ENCODE measurements around the gene ATG7.

The ATG7 gene

DNA sequence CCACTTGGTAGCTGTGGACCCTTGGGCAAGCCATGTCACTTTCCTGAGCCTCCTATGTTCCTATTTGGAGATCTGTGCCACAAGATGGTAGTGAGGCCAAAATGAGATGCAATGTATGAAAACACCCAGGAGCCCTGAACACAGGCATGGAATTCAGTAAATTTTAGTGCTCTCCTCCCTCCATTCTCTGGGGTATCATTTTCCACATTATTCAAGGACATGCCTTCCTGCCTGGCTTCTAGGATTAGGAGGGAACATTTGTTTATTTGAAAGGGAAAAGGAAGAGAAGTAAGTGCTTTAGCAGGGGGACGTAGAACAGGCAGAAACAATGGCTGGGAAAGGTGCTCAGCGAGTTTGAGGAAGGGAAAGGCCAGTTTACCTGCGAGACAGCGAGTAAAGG, 98.8 kb downstream of the ATG7 start:
- TF ChIP-seq, protein P1, sequence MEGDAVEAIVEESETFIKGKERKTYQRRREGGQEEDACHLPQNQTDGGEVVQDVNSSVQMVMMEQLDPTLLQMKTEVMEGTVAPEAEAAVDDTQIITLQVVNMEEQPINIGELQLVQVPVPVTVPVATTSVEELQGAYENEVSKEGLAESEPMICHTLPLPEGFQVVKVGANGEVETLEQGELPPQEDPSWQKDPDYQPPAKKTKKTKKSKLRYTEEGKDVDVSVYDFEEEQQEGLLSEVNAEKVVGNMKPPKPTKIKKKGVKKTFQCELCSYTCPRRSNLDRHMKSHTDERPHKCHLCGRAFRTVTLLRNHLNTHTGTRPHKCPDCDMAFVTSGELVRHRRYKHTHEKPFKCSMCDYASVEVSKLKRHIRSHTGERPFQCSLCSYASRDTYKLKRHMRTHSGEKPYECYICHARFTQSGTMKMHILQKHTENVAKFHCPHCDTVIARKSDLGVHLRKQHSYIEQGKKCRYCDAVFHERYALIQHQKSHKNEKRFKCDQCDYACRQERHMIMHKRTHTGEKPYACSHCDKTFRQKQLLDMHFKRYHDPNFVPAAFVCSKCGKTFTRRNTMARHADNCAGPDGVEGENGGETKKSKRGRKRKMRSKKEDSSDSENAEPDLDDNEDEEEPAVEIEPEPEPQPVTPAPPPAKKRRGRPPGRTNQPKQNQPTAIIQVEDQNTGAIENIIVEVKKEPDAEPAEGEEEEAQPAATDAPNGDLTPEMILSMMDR (IDR thresholded peaks at IDR 0.05; ENCODE audit: borderline replicate concordance, insufficient read depth, low read depth, low read length) = no peak
- H3K4me3 ChIP-seq (ENCODE audit: low read depth, low read length) = no peak overlapping the region

DNA sequence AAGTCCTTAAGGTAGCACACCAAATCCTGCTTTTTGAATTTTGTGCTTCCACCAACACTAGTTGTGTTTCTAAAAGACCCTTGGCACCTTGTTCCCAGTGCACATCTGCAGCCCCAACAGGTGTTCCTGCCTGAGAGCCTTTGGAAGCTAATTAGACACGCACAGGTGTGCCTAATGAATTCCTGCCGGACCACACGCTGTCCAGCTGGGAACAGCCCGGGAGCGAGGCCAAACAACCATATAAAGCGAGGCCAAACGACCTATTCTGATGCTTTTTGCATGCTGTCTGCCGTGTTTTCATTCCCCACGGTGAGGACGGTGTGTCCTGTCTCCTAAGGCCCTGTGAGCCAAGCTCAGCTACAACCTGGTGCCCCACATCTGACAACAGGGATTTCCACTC, 99.5 kb downstream of the ATG7 start:
- no peak overlapping the region for H3K4me3 ChIP-seq (ENCODE audit: low read depth, low read length)
- TF ChIP-seq, protein P1 (IDR thresholded peaks at IDR 0.05; ENCODE audit: borderline replicate concordance, insufficient read depth, low read depth, low read length) = no peak

DNA sequence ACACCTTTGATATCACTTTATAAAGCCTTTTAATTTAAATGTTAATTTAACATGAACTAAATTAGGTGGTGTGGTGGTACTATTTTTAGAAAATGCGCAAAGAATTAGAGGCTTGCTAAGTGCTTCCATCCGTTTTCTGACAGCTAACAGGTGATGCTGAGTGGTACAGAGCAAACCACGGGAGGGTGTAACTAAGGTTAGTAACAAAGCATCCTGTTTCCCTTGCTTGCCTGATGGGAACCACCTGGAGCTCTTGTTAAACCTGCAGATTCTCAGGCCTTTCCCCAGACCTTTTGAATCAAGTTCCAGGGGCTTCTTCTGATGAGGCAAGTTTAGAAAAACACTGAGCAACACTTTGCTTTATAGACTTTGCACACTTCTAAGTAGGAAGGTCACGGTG, 101.0 kb downstream of the ATG7 start:
- TF ChIP-seq, protein P1 (IDR thresholded peaks at IDR 0.05; ENCODE audit: borderline replicate concordance, insufficient read depth, low read depth, low read length) = no peak
- H3K4me3 ChIP-seq (ENCODE audit: low read depth, low read length) = no peak overlapping the region

DNA sequence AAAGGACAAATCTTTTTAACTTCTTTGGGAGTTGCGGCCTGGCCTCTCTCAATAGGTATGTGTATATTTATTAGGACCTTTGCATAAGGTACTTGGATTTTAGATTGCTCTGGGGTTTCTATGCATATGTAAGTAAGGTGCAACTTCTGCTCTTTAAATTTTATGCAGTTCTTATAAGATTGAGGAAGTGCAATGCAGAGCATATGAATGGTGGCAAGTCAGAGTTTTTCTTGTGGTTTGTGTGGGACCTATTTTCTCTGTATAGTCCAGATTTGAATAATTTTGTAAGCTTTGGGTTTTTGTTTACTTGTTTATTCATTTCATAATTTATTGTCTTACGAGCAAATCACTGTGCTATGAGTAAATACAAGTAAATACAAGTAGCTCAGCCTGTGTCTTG, 101.5 kb downstream of the ATG7 start:
- TF ChIP-seq, protein P1 (IDR thresholded peaks at IDR 0.05; ENCODE audit: borderline replicate concordance, insufficient read depth, low read depth, low read length) = no peak
- H3K4me3 ChIP-seq (ENCODE audit: low read depth, low read length) = no peak overlapping the region

DNA sequence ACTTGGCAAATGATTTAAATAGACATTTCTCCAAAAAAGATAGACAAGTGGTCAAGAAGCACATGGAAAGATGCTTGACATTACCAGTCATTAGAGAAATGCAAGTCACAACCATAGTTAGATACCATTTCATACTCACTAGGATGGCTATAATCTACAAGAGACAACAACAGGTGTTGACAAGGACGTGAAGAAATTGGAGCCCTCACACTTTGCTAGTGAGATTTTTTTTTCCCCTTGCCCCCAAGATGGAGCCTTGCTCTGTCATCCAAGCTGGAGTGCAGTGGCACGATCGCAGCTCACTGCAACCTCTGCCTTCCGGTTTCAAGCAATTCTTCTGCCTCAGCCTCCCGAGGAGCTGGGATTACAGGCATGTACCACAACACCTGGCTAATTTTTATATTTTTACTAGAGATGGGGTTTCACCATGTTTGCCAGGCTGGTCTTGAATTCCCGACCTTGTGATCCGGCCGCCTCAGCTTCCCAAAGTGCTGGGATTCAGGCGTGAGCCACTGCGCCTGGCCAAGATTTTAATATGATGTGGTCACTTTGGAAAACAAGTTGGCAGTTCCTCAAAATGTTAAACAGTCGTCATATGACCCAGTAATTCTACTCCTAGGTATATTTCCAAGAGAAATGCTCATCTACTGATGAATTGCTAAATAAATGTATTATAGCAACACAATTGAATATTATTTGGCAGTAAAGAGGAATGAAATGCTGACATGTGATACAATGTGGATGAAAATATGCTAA, 103.3 kb downstream of the ATG7 start:
- H3K4me3 ChIP-seq (ENCODE audit: low read depth, low read length) = no peak overlapping the region
- TF ChIP-seq, protein P1 (IDR thresholded peaks at IDR 0.05; ENCODE audit: borderline replicate concordance, insufficient read depth, low read depth, low read length) = no peak

DNA sequence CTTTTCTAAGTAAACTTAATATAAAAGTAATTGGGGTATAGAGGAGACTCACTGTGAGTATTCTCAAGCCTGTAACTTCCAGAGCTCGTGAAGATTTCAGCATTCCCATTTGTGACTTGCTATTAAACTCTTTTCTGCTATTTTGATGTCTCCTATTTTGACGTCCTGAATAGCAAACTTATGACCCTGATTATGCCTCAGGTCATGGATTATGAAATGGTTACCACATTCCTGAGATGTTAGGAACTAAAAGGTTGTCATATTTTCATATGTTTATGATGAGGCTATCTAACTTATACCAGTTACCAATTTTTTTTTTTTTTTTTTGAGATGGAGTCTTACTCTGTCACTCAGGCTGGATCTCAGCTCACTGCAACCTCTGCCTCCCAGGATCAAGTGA, 105.5 kb downstream of the ATG7 start:
- TF ChIP-seq, protein P1 (IDR thresholded peaks at IDR 0.05; ENCODE audit: borderline replicate concordance, insufficient read depth, low read depth, low read length) = no peak
- H3K4me3 ChIP-seq (ENCODE audit: low read depth, low read length) = no peak overlapping the region

DNA sequence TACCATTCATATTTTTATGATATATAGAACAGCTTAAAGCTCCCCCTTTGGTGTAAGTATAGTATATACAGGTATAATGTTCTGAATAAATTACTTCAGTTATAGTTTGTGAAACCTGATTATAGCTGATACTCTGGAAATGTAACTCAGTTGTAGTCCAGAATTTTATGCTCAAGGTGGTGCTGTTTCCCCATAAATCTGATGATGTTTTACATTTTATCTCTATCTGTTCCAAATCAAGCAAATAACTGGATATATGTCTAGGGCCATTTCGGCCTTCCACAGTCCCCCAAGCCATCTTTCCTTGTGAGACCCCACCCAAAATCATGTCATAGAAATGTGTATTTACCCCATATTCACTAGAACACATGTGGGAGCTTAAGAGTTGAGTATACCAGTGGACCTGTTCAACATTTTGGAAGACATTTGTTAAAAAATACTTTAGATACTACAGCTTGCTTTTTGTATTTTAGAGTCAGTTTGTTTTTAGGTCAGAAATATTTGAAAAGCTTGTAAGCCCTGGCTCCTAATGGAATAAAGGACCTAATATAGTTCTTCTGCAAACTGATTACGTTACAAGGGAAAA, 107.1 kb downstream of the ATG7 start:
- H3K4me3 ChIP-seq (ENCODE audit: low read depth, low read length) = no peak overlapping the region
- TF ChIP-seq, protein P1 (IDR thresholded peaks at IDR 0.05; ENCODE audit: borderline replicate concordance, insufficient read depth, low read depth, low read length) = no peak; the same call in 1 of the 2 replicates
